Measurements from ENCODE around the gene NFX1.

DNA sequence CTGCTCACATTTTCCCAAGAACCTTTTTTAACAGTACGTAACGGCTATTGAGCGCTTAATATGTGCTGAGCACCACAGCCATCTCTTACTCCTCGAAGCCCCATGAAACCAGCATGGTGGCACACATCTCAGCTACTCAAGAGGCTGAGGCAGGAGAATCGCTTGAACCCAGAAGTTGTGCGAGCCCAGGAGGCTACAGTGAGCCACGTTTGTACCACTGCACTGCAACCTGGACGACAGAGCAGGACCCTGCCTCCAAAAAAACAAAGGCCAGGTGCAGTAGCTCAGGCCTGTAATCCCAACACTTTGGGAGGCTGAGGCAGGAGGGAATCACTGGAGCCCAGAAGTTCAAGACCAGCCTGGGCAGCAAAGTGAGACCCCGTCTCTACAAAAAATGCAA is 83.9 kb downstream of the NFX1 start:
- TF ChIP-seq, protein P1, sequence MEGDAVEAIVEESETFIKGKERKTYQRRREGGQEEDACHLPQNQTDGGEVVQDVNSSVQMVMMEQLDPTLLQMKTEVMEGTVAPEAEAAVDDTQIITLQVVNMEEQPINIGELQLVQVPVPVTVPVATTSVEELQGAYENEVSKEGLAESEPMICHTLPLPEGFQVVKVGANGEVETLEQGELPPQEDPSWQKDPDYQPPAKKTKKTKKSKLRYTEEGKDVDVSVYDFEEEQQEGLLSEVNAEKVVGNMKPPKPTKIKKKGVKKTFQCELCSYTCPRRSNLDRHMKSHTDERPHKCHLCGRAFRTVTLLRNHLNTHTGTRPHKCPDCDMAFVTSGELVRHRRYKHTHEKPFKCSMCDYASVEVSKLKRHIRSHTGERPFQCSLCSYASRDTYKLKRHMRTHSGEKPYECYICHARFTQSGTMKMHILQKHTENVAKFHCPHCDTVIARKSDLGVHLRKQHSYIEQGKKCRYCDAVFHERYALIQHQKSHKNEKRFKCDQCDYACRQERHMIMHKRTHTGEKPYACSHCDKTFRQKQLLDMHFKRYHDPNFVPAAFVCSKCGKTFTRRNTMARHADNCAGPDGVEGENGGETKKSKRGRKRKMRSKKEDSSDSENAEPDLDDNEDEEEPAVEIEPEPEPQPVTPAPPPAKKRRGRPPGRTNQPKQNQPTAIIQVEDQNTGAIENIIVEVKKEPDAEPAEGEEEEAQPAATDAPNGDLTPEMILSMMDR (IDR thresholded peaks at IDR 0.05) = no peak
- TF ChIP-seq EP300 (IDR thresholded peaks at IDR 0.05) = no peak
- no peak for TF ChIP-seq POLR2AphosphoS5 (IDR thresholded peaks at IDR 0.05)

All from gastroesophageal sphincter (tissue), 3 donors.